GM12878 (cell line): ENCODE data around the gene LDLRAD4. TPM values are rescaled to one million over a fixed set of nuclear protein-coding genes. Genes with fewer than 3 reads are reported as not detected.

Experiments used
- ATAC-seq: fragments of 200-7000 bp; cut with Tn5 transposase; 3 replicates; pipeline ENCODE4 v1.9.1; 2020; ENCODE audit warnings: mild to moderate bottlenecking, moderate library complexity
- BruUV-seq: library from RNA; stranded (reverse); fragments of 400-500 nt; replicated peaks from 2 replicates; lab custom pipeline; 2021; lab: Mats Ljungman, UMichigan
- CTCF ChIA-PET: fragments of 300-600 bp; sonication (Branson Sonifier 250); formaldehyde crosslinking; extraction: SDS; loops from one replicate; lab custom pipeline; 2021; ENCODE audit warnings: inconsistent platforms; lab: Yijun Ruan, JAX
- POLR2A ChIA-PET: fragments of 350-600 bp; formaldehyde crosslinking; extraction: SDS; loops from one replicate; lab custom pipeline; 2021; ENCODE audit warnings: inconsistent platforms; lab: Charles Lee
- RAD21 ChIA-PET: fragments of 300-600 bp; sonication (Branson Sonifier 250); formaldehyde crosslinking; loops from one replicate; lab custom pipeline; 2023; ENCODE audit warnings: antibody characterized with exemption; ENCODE audit not compliant: unreplicated experiment; lab: Charles Lee
- SMC1A ChIA-PET: fragments of 300-600 bp; sonication (Branson Sonifier 250); formaldehyde crosslinking; loops from one replicate; lab custom pipeline; 2023; ENCODE audit not compliant: unreplicated experiment, uncharacterized antibody; lab: Charles Lee
- DNase-seq: peaks from one replicate; pipeline ENCODE4 v3.0.0-alpha.2; 2011; ENCODE audit warnings: low read depth, low spot score
- FAIRE-seq: peaks from 3 replicates; lab custom pipeline; 2011; peaks lifted over from hg19 to GRCh38; lab: Jason Lieb, UNC
- H2AFZ ChIP-seq: 2 replicates; pipeline ENCODE4 v1.6.0; 2011; ENCODE audit warnings: low read depth, low read length, control low read depth; ENCODE audit not compliant: control insufficient read depth
- H3K27ac ChIP-seq: 2 replicates; pipeline ENCODE4 v1.5.1; 2011; ENCODE audit warnings: control low read depth; ENCODE audit not compliant: control insufficient read depth, insufficient read depth
- H3K27me3 ChIP-seq, 2 experiments: replicated peaks in 1 of 2; 2 replicates each; pipeline versions ENCODE4 v1.6.0 to v1.6.1; 2011; ENCODE audit warnings: low read length in 1 of 2; ENCODE audit not compliant: control insufficient read depth in 2 of 2, insufficient read depth in 2 of 2
- H3K36me3 ChIP-seq, 2 experiments: 2 replicates each; pipeline ENCODE4 v1.5.1; 2011; ENCODE audit warnings: low read length in 1 of 2; ENCODE audit not compliant: control insufficient read depth in 2 of 2, insufficient read depth in 2 of 2
- H3K4me1 ChIP-seq: 2 replicates; pipeline ENCODE4 v1.6.1; 2011; ENCODE audit warnings: mild to moderate bottlenecking, low read length, moderate library complexity, mixed read lengths; ENCODE audit not compliant: control insufficient read depth, insufficient read depth
- H3K4me2 ChIP-seq: 2 replicates; pipeline ENCODE4 v1.6.0; 2011; ENCODE audit warnings: control low read depth; ENCODE audit not compliant: control insufficient read depth, insufficient read depth
- H3K4me3 ChIP-seq: fragments of 200-600 bp; sonication (generic); 2 replicates; pipeline ENCODE4 v1.5.1; 2016
- H3K79me2 ChIP-seq: 2 replicates; pipeline ENCODE4 v1.6.0; 2011; ENCODE audit warnings: low read length; ENCODE audit not compliant: control insufficient read depth, insufficient read depth
- H3K9ac ChIP-seq: 2 replicates; pipeline ENCODE4 v1.8.0; 2011; ENCODE audit warnings: low read length, control low read depth, mixed read lengths; ENCODE audit not compliant: control insufficient read depth, insufficient read depth
- H3K9me3 ChIP-seq: replicated peaks from 3 replicates; pipeline ENCODE4 v1.5.1; 2011; ENCODE audit warnings: mild to moderate bottlenecking, low read length; ENCODE audit not compliant: control insufficient read depth, insufficient read depth
- H4K20me1 ChIP-seq: 2 replicates; pipeline ENCODE4 v1.6.0; 2011; ENCODE audit not compliant: control insufficient read depth, insufficient read depth
- CEBPZ ChIP-seq: fragments of 150-350 bp; IDR thresholded peaks from 2 replicates; pipeline ENCODE4 v1.6.1; 2016; ENCODE audit warnings: low read depth, low read length
- CHD2 ChIP-seq: IDR thresholded peaks from 2 replicates; pipeline ENCODE4 v1.6.1; 2011; ENCODE audit warnings: low read depth, low read length, improper control_type of control experiment, borderline replicate concordance
- MAX ChIP-seq: IDR thresholded peaks from 2 replicates; pipeline ENCODE4 v1.6.1; 2012; ENCODE audit warnings: low read depth, low read length, improper control_type of control experiment
- MLLT1 ChIP-seq: fragments of 450-650 bp; IDR thresholded peaks from 2 replicates; pipeline ENCODE4 v1.6.1; 2016; ENCODE audit warnings: mild to moderate bottlenecking
- MTA3 ChIP-seq: IDR thresholded peaks from 2 replicates; pipeline ENCODE4 v1.6.1; 2012; ENCODE audit warnings: low read length, inconsistent platforms, borderline replicate concordance
- RELB ChIP-seq: fragments of 450-650 bp; IDR thresholded peaks from 2 replicates; pipeline ENCODE4 v1.6.1; 2017; ENCODE audit warnings: low read depth, mild to moderate bottlenecking, moderate library complexity
- TBL1XR1 ChIP-seq: IDR thresholded peaks from 2 replicates; pipeline ENCODE4 v1.6.1; 2012; ENCODE audit warnings: low read depth, low read length, improper control_type of control experiment
- WGBS: methylation state at CpG from one replicate; pipeline ENCODE4 v1.1.6; 2016; ENCODE audit warnings: low lambda C conversion rate; ENCODE audit not compliant: insufficient replicate concordance, insufficient coverage; ENCODE audit errors: missing lambda C conversion rate; 5-methylcytosine and 5-hydroxymethylcytosine counted together
- in situ Hi-C: fragments of 300-500 bp; cut with MboI; formaldehyde crosslinking; loops from 9 replicates; pipeline ENCODE4 v1.14.3; 2018; ENCODE audit warnings: mixed read lengths
- intact Hi-C: fragments of 100-400 bp; cut with micrococcal nuclease; formaldehyde crosslinking; loops from one replicate; pipeline ENCODE4 v1.14.2; 2022; ENCODE audit not compliant: unreplicated experiment
- polyA plus RNA-seq, 11 experiments: library from polyadenylated mRNA; depleted of rRNA in 4 of 11; unstranded in 6 of 11; stranded (reverse) in 5 of 11; fragments of >200 nt; fragmentation: Nextera tagmentation in 4 of 11; fragmentation: Illumina TruSeq in 1 of 11; extraction: Ambion mirVana in 4 of 11; extraction: Trizol in 1 of 11; gene quantifications; 1 replicate in 1 of 11; 2 replicates in 10 of 11; pipeline versions ENCODE4 v1.2.1 to v1.2.3, GENCODE V29; 2011 to 2016; ENCODE audit warnings: inconsistent platforms in 2 of 11, missing spikeins in 2 of 11, low read depth in 1 of 11
- total RNA-seq, 4 experiments: library from RNA; depleted of rRNA in 3 of 4; stranded (reverse); fragments of >200 nt in 3 of 4; fragmentation: Illumina TruSeq in 1 of 4; extraction: Trizol in 1 of 4; gene quantifications; 2 replicates each; pipeline versions ENCODE4 v1.2.1 to v1.2.3, GENCODE V29; 2013 to 2021

LDLRAD4 gene
- total and polyA plus RNA-seq, 10 of the 15 experiments (the other 5 are each of a cell fraction or from before 2014, with no cell fraction given): 2.7 to 16.8 (median 11.2) TPM

GRCh38 chr18:13605477-13605876, 386.9 kb downstream of the LDLRAD4 start:
- FAIRE-seq: no peak
- Histone ChIP-seq H3K79me2 (no peaks in the 10 kb centered on the region), H2AFZ (no peak overlapping the region), H3K4me3 (no peak overlapping the region), H3K27me3 (no peaks in the 10 kb centered on the region), H3K9ac (no peak overlapping the region), H4K20me1 (no peaks in the 10 kb centered on the region), H3K4me1 (peaks cover 35% of the 10 kb centered on the region), H3K27ac (no peak overlapping the region), H3K9me3 (peaks cover 9% of the 10 kb centered on the region; the same call in 2 of the 3 replicates), H3K36me3 (no peaks in the 10 kb centered on the region)
- ChIA-PET POLR2A (interaction anchor here (1.8 to 2.6 kb wide), 2 partner anchors 18 to 38 kb away, joined by 7 to 16 read pairs; no protein-coding TSS in a partner anchor), CTCF (interaction anchor here (2.1 to 13.5 kb wide), 2 partner anchors 20 to 46 kb away, joined by 9 to 235 read pairs; no protein-coding TSS in a partner anchor), SMC1A (interaction anchor here (0.9 to 13.4 kb wide), 6 partner anchors 15 to 46 kb away, joined by 3 to 372 read pairs (median 14); no protein-coding TSS in a partner anchor), RAD21 (interaction anchor here (1.0 to 1.1 kb wide), 2 partner anchors 17 to 42 kb away, joined by 3 to 4 read pairs; no protein-coding TSS in a partner anchor)
- BruUV-seq: no TSS peak
- no peak for ATAC-seq
- WGBS: 75% methylated on average over 5 of the region's 5 CpGs
- intact Hi-C loops: loop anchor here (5.0 kb wide), 1 partner anchor 122 kb away; the partner anchor contains the start of genes FAM210A and RNMT
- in situ Hi-C loops: no loop called here
- no peak for DNase-seq
- TF ChIP-seq MAX: no peak
- TF ChIP-seq, all 136 proteins: peak for 0
- no peak overlapping the region for H3K4me2 ChIP-seq

- no peak overlapping the region for H3K4me2 ChIP-seq
- H3K4me1 ChIP-seq: peaks cover 38% of the 10 kb centered on the region
- peaks cover 5% of the 10 kb centered on the region; the same call in 2 of the 3 replicates for H3K9me3 ChIP-seq
- no peak overlapping the region for H3K27ac ChIP-seq
- CTCF ChIA-PET: interaction anchor here (1.4 to 13.5 kb wide), 3 partner anchors 18 to 46 kb away, joined by 3 to 235 read pairs (median 9); no protein-coding TSS in a partner anchor
- POLR2A ChIA-PET: interaction anchor here (1.3 to 2.6 kb wide), 3 partner anchors 8 to 38 kb away, joined by 3 to 16 read pairs (median 7); no protein-coding TSS in a partner anchor
- intact Hi-C loops: loop anchor here (5.0 kb wide), 1 partner anchor 121 kb away; the partner anchor contains the start of genes FAM210A and RNMT
- H3K9ac ChIP-seq: no peak overlapping the region
- no peaks in the 10 kb centered on the region; the same call in 1 of the 2 replicates for H3K79me2 ChIP-seq
- no peak overlapping the region for H3K4me3 ChIP-seq
- SMC1A ChIA-PET: interaction anchor here (0.9 to 13.4 kb wide), 8 partner anchors 15 to 46 kb away, joined by 3 to 372 read pairs (median 8); no protein-coding TSS in a partner anchor
- ATAC-seq: no peak
- FAIRE-seq: no peak
- no peaks in the 10 kb centered on the region for H4K20me1 ChIP-seq
- H3K27me3 ChIP-seq: no peaks in the 10 kb centered on the region
- no peaks in the 10 kb centered on the region for H3K36me3 ChIP-seq
- RAD21 ChIA-PET: interaction anchor here (1.0 to 1.5 kb wide), 5 partner anchors 18 to 47 kb away, joined by 3 to 9 read pairs (median 4); no protein-coding TSS in a partner anchor
- no peak overlapping the region for H2AFZ ChIP-seq
- in situ Hi-C loops: no loop called here
- no peak for DNase-seq
- 86% methylated on average over 6 of the region's 6 CpGs for WGBS
- no TSS peak for BruUV-seq
- TF ChIP-seq TBL1XR1 (no peak), RELB (no peak), MTA3 (no peak), CEBPZ (no peak), CHD2 (no peak), MLLT1 (no peak)
Measured at GRCh38 chr18:13605901-13606300, 387.3 kb downstream of the LDLRAD4 start.
